UCSD-AML1 (cell line): ENCODE measurements around the gene CHD9.
"Not testable (repeated sequence)": the region's sequence is repeated elsewhere in the genome, so short reads cannot be mapped to it uniquely, and the experiment has no call there.

Source experiments
- DNase-seq: peaks from one replicate; lab custom pipeline; 2025; ENCODE audit not compliant: unreplicated experiment; lab: John Stamatoyannopoulos, UW

CHD9 gene

DNA sequence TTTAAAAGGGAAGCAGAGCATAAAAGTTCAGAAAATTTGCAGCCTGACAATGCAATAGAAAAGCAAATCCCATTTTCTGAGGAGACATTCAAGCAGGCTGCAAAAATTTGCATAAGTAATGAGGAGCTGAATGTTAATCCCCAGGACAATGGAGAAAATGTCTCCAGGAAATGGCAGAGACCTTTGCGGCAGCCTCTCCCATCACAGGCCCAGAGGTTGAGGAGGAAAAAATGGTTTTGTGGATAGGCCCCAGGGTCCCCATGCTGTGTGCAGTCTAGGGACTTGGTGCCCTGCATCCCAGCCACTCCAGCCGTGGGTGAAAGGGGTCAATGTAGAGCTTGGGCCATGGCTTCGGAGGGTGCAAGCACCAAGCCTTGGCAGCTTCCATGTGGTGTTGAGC lies 19.5 kb downstream of the CHD9 start:
- not testable (repeated sequence) for DNase-seq

DNA sequence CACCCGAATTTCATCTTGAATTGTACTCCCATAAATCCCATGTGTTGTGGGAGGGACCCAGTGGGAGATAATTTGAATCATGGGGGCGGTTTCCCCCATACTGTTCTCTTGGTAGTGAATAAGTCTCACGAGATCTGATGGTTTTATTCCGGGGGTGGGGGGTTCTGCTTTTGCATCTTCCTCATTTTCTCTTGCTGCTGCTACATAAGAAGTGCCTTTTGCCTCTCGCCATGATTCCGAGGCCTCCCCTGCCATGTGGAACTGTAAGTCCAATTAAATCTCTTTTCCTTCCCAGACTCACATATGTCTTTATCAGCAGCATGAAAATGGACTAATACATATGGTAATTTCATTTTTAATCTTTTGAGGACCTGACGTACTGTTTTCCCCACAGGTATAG lies 20.7 kb downstream of the CHD9 start:
- not testable (repeated sequence) for DNase-seq

DNA sequence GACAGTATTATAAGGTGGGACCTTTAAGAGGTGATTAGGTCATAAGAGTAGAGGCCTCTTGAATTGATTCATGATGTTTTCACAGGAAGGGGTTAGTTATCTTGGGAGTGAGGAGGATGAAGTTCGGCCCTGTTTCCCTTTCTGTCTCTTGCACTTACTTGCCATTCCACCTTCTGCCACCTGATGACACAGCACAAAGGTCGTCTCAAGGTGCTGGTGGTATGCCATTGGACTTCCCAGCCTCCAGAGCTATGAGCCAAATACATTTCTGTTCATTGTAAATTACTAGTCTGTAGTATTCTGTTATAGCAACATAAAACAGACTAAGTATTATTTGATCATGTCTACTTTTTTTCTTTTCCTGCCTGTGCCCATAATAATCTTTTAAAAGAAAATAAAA lies 23.5 kb downstream of the CHD9 start:
- no peak for DNase-seq

DNA sequence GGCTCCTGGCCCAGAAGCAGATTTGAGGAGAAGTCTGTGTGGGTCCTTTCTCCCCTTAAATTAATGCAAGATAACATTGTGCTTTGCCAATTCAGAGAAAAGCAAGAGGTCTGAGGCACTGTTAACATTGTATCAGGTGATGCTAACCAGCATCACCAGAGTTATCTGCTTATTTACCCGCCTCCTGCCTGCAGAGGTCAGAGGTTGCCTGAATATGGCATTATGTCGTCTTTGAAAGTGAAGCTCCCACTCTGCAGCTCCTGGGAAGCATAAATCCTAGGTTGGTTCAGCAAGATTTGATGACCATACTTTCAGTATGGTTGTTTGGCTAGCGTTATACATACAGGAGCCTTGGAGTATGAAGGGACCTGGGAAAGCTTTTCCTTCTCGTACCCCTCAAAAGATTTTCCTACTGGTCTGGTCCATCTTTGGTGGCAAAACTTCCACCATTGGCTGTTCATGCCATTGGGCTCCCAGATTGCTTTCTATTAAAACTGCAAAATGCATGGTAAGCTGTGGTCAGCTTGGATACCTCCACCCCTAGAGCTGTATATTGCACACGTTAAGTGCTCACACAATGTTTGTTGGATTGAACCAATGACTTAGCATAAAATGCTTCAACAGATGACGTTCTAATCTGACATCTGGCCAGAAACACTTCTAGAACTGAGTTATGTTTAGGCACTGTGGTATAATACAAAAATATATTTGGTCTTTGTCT lies 24.1 kb downstream of the CHD9 start:
- DNase-seq = no peak

DNA sequence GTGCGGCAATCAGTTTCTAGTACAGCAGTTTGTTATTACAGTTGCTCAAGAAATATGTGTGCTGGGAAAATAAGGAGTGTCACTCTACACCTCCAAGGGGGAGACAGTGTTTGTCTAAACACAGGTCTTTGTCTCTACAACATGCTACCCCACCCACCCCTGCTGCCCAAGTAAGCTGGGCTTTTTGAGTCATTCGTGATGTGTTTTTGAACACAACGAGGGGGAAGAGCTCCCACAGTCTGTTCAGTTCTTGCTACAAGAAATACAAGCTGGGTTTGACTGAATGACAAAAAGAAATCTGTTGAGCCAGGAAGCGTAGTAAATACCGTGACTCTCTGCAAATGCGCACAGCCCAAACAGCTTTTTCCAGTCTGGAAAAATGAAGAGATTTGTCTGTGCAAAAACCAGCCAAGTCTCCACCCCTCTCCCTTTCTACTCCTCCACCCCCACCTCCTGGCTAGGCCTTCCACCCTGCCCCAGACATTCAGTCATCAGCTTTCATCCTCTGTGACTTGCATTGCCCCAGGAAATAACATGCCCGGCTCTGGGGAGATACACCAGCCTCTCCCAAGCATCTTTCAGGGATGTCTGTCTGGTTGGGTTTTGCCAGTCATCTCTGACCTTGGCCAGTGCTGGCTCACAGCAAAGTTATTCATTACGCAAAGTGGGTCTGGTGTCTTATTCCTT lies 25.7 kb downstream of the CHD9 start:
- no peak for DNase-seq

DNA sequence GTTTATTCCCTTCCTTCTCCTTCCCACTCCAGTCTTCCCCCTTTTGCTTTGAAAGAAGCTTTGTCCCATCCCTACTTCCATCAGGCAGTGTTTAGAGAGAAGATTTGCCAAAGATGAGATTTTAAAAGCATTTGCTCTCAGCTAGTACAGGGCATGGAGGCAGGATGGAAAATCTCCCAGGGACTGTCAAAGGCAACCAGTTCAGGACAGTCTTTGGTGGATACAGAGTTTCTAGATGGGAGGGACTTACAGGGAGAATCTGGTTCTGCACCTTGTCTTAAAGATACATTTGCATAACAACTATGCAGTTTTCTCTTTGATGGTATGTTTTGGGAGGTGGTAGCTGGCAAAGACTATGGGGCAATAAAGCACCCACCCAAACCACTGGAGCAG lies 26.2 kb downstream of the CHD9 start:
- DNase-seq = no peak

DNA sequence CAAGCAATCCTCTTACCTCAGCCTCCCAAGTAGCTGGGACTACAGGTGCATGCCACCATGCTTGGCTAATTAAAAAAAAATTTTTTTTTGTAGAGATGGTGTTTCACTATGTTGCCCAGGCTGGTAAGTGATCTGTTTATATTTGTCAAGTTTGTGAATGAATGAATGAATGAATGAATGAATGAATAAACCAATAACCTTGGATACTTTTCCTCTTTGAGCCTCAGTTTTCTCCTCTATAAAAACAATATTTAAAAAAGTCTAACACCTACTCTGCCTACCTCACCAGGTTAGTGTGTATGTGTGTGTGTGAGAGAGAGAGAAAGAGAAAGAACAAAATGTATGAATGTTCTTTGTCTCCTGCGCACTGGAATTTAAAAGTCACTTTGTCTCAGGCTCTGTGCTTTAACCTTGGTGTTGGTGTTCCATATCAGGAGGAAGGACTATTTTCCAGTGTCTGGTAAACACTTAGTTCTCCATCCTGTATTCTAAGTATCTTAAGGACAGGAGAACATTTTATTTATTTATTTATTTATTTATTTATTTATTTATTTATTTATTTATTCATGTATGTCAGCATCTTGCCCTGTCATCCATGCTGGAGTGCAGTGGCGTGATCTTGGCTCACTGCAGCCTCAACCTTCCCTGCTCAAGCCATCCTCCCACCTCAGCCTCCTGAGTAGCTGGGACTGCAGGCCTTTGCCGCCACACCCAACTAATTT lies 27.1 kb downstream of the CHD9 start:
- no peak for DNase-seq

DNA sequence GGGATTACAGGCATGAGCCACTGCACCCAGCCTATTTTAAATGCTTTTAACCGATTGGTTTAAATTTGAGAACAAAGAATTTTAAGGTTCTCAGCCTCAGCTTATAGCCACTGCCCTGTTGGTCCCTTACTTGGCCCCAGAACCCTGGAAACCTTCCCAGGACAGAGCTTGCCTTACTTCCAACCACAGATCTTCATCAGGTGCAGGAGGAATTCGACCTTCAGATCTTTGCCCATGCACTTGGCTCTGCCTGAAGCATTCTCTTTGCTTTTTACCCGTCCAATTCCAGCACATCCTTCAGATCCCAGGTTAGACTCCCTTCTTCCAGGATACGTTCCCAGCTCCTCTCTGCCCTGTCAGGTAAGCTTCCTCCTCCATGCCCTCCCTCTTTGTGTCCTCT lies 27.7 kb downstream of the CHD9 start:
- no peak for DNase-seq

DNA sequence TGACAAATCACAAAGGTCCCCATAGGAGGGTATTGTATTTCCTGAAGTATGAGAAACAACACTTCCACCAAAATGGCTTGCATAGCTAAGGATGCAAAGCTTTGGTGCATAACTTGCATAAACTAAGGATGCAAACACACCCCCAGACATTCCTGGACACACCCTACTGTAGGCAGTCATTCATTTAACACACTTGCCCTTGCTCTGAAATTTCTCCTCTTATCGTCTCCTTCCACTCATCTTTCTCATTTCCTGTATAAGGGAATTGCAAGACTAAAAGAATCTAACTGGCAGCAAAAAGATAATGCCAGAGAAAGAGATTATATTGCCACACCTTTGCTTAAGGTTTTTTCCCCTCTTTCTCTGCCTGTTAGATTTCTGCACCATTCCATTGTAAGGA lies 28.3 kb downstream of the CHD9 start:
- DNase-seq = no peak

DNA sequence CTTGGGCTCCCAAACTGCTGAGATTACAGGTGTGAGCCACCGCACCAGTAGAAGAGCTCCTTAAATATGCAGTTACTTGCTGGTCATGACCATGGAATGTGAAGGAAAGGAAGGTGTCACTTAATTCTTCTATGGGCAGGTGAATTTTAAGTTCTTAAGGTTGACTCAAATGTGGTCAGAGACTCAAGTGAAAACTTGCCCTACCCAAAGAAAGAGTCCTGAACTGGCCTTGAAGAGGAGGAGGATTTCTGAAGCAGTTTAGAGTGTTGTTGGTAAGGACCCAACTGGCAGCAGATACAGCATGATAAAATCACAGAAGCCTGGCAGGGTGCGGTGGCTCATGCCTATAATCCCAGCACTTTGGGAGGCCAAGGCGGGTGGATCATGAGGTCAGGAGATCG lies 29.4 kb downstream of the CHD9 start:
- DNase-seq = no peak

DNA sequence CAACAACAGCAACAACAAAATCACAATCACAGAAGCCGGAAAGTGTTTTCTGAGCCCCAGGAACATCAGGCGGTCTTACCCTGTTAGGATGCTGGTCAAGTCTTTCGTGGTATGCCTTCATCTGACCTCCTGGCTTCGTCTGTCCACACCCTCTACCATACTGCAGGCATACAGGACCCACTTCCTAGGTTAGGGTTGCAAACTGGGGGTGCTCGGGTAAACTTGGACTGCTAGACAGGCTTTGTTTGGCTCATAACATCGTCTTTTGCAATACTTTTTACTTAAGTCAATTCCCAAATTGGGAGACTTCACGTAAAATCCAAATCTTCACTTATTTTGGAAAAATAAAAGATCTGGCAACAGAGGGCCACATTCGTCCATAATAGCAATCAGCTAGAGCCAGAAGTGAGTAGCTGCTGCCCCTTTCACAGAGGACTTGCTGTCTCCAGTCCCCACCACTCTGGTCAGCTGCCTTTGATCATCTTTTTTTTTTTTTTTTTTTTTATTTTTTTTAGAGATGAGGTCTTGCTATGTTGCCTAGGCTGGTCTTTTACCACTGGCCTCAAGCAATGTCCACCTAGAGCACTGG lies 30.0 kb downstream of the CHD9 start:
- no peak for DNase-seq

DNA sequence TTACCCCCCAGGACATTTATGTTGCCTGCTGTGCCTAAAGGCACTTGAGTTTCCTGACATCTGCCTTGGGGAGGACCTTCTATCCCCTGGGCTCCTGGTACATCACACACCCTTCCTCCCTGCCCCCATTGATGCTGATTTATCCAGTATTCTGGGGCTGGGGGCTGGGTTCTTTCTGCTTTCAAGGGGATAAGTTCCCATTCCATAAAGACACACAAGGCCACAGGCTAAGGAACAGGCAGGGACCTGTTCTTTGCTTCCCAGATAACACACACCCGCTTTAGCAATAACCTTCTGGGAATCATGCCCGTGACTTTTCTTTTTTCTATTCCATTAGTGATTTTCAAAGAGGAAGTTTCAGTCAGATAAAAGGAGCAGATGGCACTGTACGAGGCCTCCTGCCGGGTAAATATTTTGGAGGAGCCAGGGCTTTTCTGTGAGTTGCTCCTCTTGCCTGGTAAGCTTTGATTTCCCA lies 30.6 kb downstream of the CHD9 start:
- DNase-seq = no peak

DNA sequence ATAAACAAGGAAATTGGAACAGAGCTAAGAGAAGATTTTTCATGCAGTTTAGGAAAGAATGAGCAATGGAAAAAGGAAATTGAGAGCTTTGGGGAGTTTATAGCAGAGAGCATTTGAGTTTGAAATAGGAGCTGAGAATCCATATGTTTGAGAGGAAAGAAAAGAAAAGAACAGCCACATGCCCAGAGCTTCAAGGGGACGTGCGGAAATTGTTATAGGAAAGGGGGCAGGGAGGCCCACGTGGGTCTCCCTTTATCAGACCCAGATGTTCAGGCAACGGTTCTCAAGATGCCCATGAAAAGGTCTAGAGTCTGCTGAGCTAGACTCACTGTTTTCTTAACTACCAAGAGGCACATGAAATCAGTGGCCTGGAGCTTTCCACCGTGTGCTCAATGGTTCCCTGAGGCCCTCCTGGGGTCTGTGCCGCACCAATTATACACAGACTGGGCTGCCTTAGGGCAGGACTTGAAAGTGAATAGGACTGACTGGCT lies 31.2 kb downstream of the CHD9 start:
- no peak for DNase-seq

DNA sequence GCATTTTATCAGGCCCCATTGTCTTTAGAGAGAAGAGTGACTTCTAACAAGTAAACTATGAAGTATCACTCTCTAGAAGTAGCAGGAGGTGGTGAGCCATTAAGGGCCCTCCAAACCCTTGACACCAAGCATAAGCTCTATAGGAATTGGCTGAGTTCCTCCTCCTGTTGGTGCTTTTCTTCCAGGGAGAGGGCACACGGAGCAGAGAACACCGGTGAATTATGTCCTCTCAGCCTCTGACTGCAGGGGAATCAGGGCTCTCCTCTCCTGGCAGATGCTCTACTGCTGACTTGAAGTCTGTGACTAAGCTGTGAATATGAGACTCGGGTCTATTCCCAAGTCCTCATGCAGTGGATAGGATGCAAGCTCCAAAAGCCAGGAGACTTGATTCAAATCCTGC lies 32.3 kb downstream of the CHD9 start:
- DNase-seq = no peak

DNA sequence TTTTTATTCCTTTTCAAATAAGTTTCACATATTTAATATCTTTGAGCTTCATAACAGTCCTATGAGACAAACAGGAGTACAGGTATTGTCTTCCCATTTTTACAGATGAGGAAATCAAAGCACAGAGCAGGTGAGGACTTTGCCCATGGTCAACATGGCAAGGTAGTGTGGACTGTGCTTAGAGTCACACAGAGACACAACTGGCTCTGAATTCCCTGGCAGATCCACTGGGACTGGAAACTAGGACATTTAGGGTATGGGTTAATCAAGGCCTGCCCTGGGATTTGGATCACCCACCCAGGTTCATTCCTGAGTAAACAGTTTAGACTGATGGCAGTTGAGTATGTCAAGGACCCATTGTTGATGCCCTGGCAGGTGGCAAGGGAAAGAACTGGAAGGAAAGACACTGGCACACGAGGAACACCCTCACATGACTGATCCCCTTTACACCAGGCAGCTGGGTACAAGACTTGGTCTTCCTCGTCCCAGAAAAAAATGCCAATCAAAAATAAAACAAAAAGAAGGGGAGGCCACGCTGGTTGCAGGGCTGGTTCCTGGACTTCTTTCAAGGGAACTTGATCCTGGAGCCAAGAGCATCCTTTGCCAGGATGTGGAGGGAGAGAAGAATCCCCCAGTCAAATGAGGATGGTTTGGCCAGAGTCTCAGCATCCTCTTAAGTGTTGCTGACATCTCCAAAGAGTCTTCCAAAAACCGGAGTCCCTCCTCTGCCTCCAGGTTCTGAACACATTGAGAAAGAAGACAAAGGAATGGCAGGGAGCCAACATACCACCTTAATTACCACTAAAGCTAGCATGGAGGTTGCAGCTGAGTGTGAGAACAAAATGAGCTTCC lies 34.9 kb downstream of the CHD9 start:
- no peak for DNase-seq

DNA sequence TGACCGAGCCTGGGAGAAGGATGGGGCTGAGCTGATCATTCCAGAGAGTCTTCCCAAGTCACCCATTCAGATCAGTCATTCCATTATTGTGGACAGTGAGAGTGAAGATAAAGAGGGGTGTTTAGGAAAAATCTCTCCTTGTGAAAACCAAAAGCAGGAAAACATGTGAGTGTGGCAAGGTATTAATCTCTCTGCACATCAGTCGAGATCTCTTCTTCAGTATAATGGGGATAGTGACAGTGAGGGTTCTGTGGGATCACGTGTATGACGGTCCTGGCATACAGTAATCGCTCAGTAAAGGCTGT lies 35.4 kb downstream of the CHD9 start:
- DNase-seq = no peak

DNA sequence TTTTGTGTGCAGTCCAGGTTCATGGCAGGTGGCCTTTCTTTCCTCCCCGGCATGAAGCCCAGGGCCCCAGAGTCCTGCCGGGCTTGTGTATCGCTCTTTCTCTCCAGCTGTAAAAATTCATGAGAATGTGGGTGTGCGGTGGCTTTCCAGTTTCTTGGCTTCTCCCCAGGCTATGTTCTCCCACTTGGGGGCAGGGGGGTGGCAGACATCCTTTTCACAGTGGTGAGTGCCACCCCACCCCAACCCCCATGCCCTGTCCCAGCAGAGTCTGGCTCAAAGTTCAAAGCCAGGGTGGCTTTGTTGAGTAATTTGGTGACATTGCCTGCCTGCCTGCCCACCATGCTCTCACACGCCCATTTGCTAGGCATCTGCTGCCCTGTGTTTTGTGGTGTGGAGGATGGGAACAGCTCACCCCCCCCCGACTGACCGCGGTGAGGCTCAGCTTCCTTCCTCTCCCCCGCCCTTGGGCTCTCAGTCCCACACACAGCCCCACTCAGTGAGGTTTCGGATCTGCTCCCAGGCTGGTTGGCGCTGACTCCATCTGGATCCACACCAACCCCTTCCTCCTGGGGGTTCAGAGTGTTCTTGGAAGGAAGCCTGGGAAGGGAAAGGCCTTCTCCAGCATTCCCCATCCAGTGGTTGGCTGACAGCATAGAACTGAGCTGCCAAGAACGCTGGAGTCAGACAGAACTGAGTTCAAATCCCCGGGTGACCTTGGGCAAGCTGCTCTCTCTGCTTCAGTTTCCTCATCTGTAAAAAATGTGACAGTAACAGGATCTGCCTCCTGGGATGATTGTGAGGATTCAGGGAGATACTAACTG lies 36.0 kb downstream of the CHD9 start:
- DNase-seq = peak; percentile 82

DNA sequence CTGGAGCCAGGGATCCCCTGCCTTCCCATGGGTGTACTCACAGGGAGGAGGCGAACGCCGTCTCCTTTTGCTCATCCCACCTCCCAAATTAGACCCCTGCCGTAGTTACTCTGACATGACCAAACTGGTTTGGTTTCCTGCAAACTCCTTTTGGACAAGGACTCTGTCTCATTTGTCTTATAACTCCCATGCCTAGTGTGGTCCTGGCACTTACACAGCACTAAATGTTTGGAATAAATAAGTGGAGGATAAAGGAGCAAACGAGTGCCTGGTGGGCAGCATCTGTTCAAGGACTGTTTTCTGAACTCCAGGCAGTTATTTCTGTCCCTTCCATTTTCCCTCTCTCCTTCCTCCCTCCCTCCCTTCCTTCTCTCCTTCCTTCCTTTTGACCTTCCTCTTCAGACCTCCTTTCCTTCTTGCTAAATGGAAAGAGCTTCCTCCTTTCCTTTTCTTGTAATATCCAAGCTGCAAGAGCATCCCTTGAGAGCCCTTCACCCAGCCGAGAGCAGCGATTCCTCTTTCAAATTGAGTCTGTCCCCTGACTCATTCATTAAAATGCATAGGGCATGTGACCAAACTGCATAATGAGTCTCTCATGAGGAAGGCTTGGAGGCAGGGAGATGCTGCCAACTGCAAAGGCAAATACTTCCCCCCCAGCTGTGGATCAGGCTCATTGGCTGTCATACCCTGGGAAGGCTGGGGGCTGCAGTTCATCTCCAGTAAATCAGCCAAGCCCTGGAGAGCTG lies 36.8 kb downstream of the CHD9 start:
- DNase-seq = peak; percentile 20

DNA sequence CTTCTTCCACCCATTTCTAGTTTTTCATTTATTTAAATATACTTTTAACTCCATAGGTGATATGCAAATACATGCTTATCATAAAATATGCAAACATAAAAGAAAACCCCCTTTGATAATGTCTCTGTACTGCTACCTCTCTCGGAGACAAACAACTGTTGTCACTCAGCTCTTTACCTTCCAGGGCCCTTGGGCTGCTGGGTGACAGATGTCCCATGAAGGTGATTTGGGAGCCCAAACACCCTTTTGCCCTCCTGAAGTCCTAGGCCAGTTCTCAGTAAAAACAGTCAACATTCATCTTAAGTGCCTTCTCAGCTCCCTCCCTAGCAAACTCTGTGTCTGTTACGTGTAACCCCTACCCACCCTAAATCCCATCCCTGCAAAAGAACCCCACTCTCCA lies 37.5 kb downstream of the CHD9 start:
- no peak for DNase-seq
